WI38 (cell line): ENCODE data around the gene WDPCP.

ENCODE experiments used
- H3K4me3 ChIP-seq: 2 replicates; pipeline ENCODE4 v1.5.1; 2011; ENCODE audit warnings: low read depth, mild to moderate bottlenecking, control low read depth, low read length
- CTCF ChIP-seq: IDR thresholded peaks from 2 replicates; pipeline ENCODE4 v1.5.1; 2012; ENCODE audit warnings: low read depth, mild to moderate bottlenecking, control low read depth, low read length

The WDPCP gene

GRCh38 chr2:63270717-63271116 lies 317.6 kb downstream of the WDPCP start:
- no peak overlapping the region for H3K4me3 ChIP-seq
- TF ChIP-seq CTCF: no peak

GRCh38 chr2:63268946-63269345 lies 319.3 kb downstream of the WDPCP start:
- TF ChIP-seq CTCF: no peak
- no peak overlapping the region for H3K4me3 ChIP-seq

- H3K4me3 ChIP-seq: no peak overlapping the region
- TF ChIP-seq CTCF: no peak
Measured at GRCh38 chr2:63261137-63261621, 327.1 kb downstream of the WDPCP start.

GRCh38 chr2:63257473-63257872 lies 330.8 kb downstream of the WDPCP start:
- H3K4me3 ChIP-seq: no peak overlapping the region
- no peak for TF ChIP-seq CTCF

- H3K4me3 ChIP-seq: no peak overlapping the region
- TF ChIP-seq CTCF: no peak
Measured at GRCh38 chr2:63249161-63249560, 339.1 kb downstream of the WDPCP start.

- no peak for TF ChIP-seq CTCF
- no peak overlapping the region for H3K4me3 ChIP-seq
Measured at GRCh38 chr2:63242747-63243146, 345.5 kb downstream of the WDPCP start.

GRCh38 chr2:63225964-63226686 lies 362.2 kb downstream of the WDPCP start:
- no peak for TF ChIP-seq CTCF
- H3K4me3 ChIP-seq: no peak overlapping the region
